Ishikawa (cell line): Measurements from ENCODE around the gene ATP1A4.

Experiments
- CEBPB ChIP-seq: IDR thresholded peaks from 2 replicates; pipeline ENCODE4 v1.6.1; 2012
- CREB1 ChIP-seq: IDR thresholded peaks from 2 replicates; pipeline ENCODE4 v1.6.1; 2012; ENCODE audit warnings: low read depth
- EGR1 ChIP-seq: IDR thresholded peaks from 2 replicates; pipeline ENCODE4 v1.6.1; 2012
- EP300 ChIP-seq: IDR thresholded peaks from 2 replicates; pipeline ENCODE4 v1.6.1; 2012; ENCODE audit warnings: borderline replicate concordance
- FOXM1 ChIP-seq: IDR thresholded peaks from 2 replicates; pipeline ENCODE4 v1.6.1; 2012; ENCODE audit warnings: low read depth, borderline replicate concordance
- MAX ChIP-seq: IDR thresholded peaks from 2 replicates; pipeline ENCODE4 v1.6.1; 2012
- NFIC ChIP-seq: IDR thresholded peaks from 2 replicates; pipeline ENCODE4 v1.6.1; 2012
- RAD21 ChIP-seq: IDR thresholded peaks from 2 replicates; pipeline ENCODE4 v1.6.1; 2012; ENCODE audit warnings: low read depth
- REST ChIP-seq: IDR thresholded peaks from 2 replicates; pipeline ENCODE4 v1.6.1; 2012; ENCODE audit warnings: low read depth, mild to moderate bottlenecking
- TAF1 ChIP-seq: IDR thresholded peaks from 2 replicates; pipeline ENCODE4 v1.6.1; 2012; ENCODE audit warnings: low read depth, mild to moderate bottlenecking
- TCF12 ChIP-seq: IDR thresholded peaks from 2 replicates; pipeline ENCODE4 v1.6.1; 2012; ENCODE audit warnings: low read depth
- TEAD4 ChIP-seq: IDR thresholded peaks from 2 replicates; pipeline ENCODE4 v1.6.1; 2012
- YY1 ChIP-seq: IDR thresholded peaks from 2 replicates; pipeline ENCODE4 v1.6.1; 2012; ENCODE audit warnings: low read depth
- ZBTB7A ChIP-seq: IDR thresholded peaks from 2 replicates; pipeline ENCODE4 v1.6.1; 2012; ENCODE audit warnings: low read depth
- TF ChIP-seq, protein P1 (sequence below): IDR thresholded peaks from 2 replicates; pipeline ENCODE4 v1.6.1; 2012

Gene ATP1A4

GRCh38 chr1:160134791-160135572 lies 16.4 kb upstream of the ATP1A4 start:
- TF ChIP-seq MAX, result no peak
- TF ChIP-seq TEAD4, result no peak
- no peak for TF ChIP-seq NFIC
- TF ChIP-seq ZBTB7A, result no peak
- TF ChIP-seq TAF1, result no peak
- no peak for TF ChIP-seq FOXM1
- TF ChIP-seq YY1, result no peak
- TF ChIP-seq TCF12, result no peak
- TF ChIP-seq, protein P1, sequence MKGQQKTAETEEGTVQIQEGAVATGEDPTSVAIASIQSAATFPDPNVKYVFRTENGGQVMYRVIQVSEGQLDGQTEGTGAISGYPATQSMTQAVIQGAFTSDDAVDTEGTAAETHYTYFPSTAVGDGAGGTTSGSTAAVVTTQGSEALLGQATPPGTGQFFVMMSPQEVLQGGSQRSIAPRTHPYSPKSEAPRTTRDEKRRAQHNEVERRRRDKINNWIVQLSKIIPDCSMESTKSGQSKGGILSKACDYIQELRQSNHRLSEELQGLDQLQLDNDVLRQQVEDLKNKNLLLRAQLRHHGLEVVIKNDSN, result no peak
- no peak for TF ChIP-seq CEBPB
- TF ChIP-seq CREB1, result no peak
- TF ChIP-seq EGR1, result no peak

- TF ChIP-seq TCF12, result no peak
- no peak for TF ChIP-seq REST
- TF ChIP-seq EGR1, result no peak
- no peak for TF ChIP-seq MAX
- no peak for TF ChIP-seq FOXM1
- no peak for TF ChIP-seq TEAD4
- TF ChIP-seq TAF1, result no peak
- no peak for TF ChIP-seq YY1
Measured at GRCh38 chr1:160136121-160136925, 15.1 kb upstream of the ATP1A4 start.

DNA sequence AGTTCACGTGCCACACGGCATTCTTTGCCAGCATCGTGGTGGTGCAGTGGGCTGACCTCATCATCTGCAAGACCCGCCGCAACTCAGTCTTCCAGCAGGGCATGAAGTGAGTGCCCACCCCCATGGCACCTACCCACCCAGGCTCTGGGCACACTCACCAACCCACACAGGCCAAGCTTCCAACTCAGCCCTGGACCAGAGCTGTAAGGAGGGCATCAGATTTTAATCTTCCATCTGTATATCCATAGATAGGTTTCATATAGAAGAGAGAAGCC lies 14.5 kb upstream of the ATP1A4 start:
- TF ChIP-seq FOXM1 (no peak), YY1 (no peak), RAD21 (no peak), TAF1 (no peak), CREB1 (no peak), TCF12 (no peak), CEBPB (no peak), NFIC (no peak), EGR1 (no peak), EP300 (no peak), MAX (no peak), REST (no peak), ZBTB7A (no peak), TEAD4 (no peak)
- TF ChIP-seq, protein P1, result no peak

DNA sequence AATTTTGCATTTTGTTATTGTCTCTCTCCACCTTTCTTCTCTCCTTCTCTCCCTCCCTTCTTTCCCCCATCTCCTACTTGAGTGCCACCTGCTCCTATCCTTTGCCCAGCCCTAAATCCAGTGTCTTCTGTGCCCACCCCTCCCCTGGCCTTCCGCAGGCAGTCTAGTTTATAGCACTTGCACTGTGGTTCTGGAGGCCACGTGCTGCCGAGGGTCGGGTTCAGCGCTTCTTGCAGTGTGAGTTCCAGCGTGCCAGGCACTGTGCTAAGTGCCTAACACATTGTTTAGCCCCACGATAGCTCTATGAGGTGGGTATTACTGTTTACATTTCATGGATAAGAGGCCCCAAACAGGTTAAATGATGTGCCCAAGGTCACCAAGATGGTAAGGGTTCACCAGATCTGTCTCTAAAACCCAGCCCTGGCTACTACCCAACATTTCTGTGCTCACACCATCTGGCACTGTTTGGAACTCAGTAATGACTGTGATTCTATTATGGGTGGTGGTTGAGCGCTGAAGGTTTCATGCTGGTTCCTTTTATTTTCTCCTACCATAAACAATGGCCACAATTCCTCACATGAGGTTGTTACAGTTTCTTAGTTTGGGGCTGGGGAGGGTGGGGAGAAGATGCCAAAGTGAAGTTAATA lies 14.1 kb upstream of the ATP1A4 start:
- no peak for TF ChIP-seq FOXM1
- TF ChIP-seq TCF12, result no peak
- TF ChIP-seq MAX, result no peak
- TF ChIP-seq CREB1, result no peak
- TF ChIP-seq RAD21, result no peak
- TF ChIP-seq TAF1, result no peak
- no peak for TF ChIP-seq TEAD4
- no peak for TF ChIP-seq EGR1
- TF ChIP-seq, protein P1, result no peak
- no peak for TF ChIP-seq ZBTB7A
- TF ChIP-seq EP300, result no peak
- no peak for TF ChIP-seq NFIC
- TF ChIP-seq CEBPB, result no peak
